HG03439 (cell line): ENCODE results near the gene RAB31.
"Not testable (repeated sequence)": the region's sequence is repeated elsewhere in the genome, so short reads cannot be mapped to it uniquely, and the experiment has no call there.

Experiments used
- ATAC-seq: cut with Tn5 transposase; IDR thresholded peaks from one replicate; pipeline ENCODE4 v1.9.1; 2021; ENCODE audit warnings: mild to moderate bottlenecking, moderate library complexity; ENCODE audit not compliant: unreplicated experiment

RAB31 gene

GRCh38 chr18:9878095-9878494 is 170.0 kb downstream of the RAB31 start:
- ATAC-seq, result no peak

- ATAC-seq, result no peak
These were observed 170.7 kb downstream of the RAB31 start for GRCh38 chr18:9878783-9879242.

- ATAC-seq, result no peak
These were observed 176.0 kb downstream of the RAB31 start for GRCh38 chr18:9884090-9884489.

- no peak for ATAC-seq
These were observed 176.5 kb downstream of the RAB31 start for GRCh38 chr18:9884532-9885140.

- no peak for ATAC-seq
These were observed 177.3 kb downstream of the RAB31 start, which contains the start of gene TXNDC2 for GRCh38 chr18:9885170-9886004. Gene TXNDC2 (plus strand): TSS chr18:9885973. CDS start chr18:9886681, 708 bp downstream.

- ATAC-seq, result no peak
These were observed 177.9 kb downstream of the RAB31 start for GRCh38 chr18:9886005-9886348.

- no peak for ATAC-seq
These were observed 179.9 kb downstream of the RAB31 start for GRCh38 chr18:9887992-9888391.

GRCh38 chr18:9890196-9890595 is 182.1 kb downstream of the RAB31 start:
- ATAC-seq, result no peak

- no peak for ATAC-seq
These were observed 182.9 kb downstream of the RAB31 start for GRCh38 chr18:9890957-9891356.

GRCh38 chr18:9891515-9891914 is 183.4 kb downstream of the RAB31 start:
- not testable (repeated sequence) for ATAC-seq

- no peak for ATAC-seq
These were observed 186.5 kb downstream of the RAB31 start for GRCh38 chr18:9894454-9895068.

GRCh38 chr18:9897129-9897528 is 189.0 kb downstream of the RAB31 start:
- no peak for ATAC-seq

GRCh38 chr18:9897787-9898291 is 189.7 kb downstream of the RAB31 start:
- not testable (repeated sequence) for ATAC-seq

- ATAC-seq, result no peak
These were observed 190.9 kb downstream of the RAB31 start for GRCh38 chr18:9898792-9899549.

- not testable (repeated sequence) for ATAC-seq
These were observed 191.4 kb downstream of the RAB31 start for GRCh38 chr18:9899550-9899930.

GRCh38 chr18:9900699-9901098 is 192.6 kb downstream of the RAB31 start:
- ATAC-seq, result no peak

- no peak for ATAC-seq
These were observed 193.3 kb downstream of the RAB31 start for GRCh38 chr18:9901377-9901776.

- not testable (repeated sequence) for ATAC-seq
These were observed 194.2 kb downstream of the RAB31 start for GRCh38 chr18:9902264-9902663.

GRCh38 chr18:9902832-9903231 is 194.7 kb downstream of the RAB31 start:
- no peak for ATAC-seq

GRCh38 chr18:9905401-9905922 is 197.4 kb downstream of the RAB31 start:
- no peak for ATAC-seq

- no peak for ATAC-seq
These were observed 198.4 kb downstream of the RAB31 start for GRCh38 chr18:9906481-9906880.
